GM19328 (cell line): ENCODE measurements around the gene TACC2.
A peak's percentile ranks its signal among the peaks of the same experiment; 100 is the strongest.
"Not testable (repeated sequence)": the region's sequence is repeated elsewhere in the genome, so short reads cannot be mapped to it uniquely, and the experiment has no call there.

Experiments used
- ATAC-seq: cut with Tn5 transposase; IDR thresholded peaks from one replicate; pipeline ENCODE4 v1.9.1; 2021; ENCODE audit warnings: mild to moderate bottlenecking, moderate library complexity; ENCODE audit not compliant: unreplicated experiment

Gene TACC2

GRCh38 chr10:121988361-121989324 lies at the start of gene TACC2:
TSS of gene TACC2 (plus strand) at chr10:121989163. CDS start at chr10:122021982, 32,819 bp downstream.
- no peak for ATAC-seq

GRCh38 chr10:121941532-121941931 lies 47.4 kb upstream of the TACC2 start:
- ATAC-seq: no peak

- no peak for ATAC-seq
Measured at GRCh38 chr10:121942749-121943416, 46.1 kb upstream of the TACC2 start.

- ATAC-seq: no peak
Measured at GRCh38 chr10:121947343-121948330, 41.3 kb upstream of the TACC2 start.

GRCh38 chr10:121949049-121949448 lies 39.9 kb upstream of the TACC2 start:
- ATAC-seq: no peak

- no peak for ATAC-seq
Measured at GRCh38 chr10:121949451-121949850, 39.5 kb upstream of the TACC2 start.

GRCh38 chr10:121952226-121952625 lies 36.7 kb upstream of the TACC2 start:
- no peak for ATAC-seq

GRCh38 chr10:121956111-121957061 lies 32.6 kb upstream of the TACC2 start:
- ATAC-seq: no peak

GRCh38 chr10:121959671-121960070 lies 29.3 kb upstream of the TACC2 start:
- no peak for ATAC-seq

GRCh38 chr10:121961456-121961855 lies 27.5 kb upstream of the TACC2 start:
- no peak for ATAC-seq

- ATAC-seq: no peak
Measured at GRCh38 chr10:121965996-121966395, 23.0 kb upstream of the TACC2 start.

- ATAC-seq: not testable (repeated sequence)
Measured at GRCh38 chr10:121969086-121969485, 19.9 kb upstream of the TACC2 start.

GRCh38 chr10:121974019-121974534 lies 14.9 kb upstream of the TACC2 start:
- ATAC-seq: peak; percentile 14

- peak; percentile 84 for ATAC-seq
Measured at GRCh38 chr10:121974535-121975294, 14.2 kb upstream of the TACC2 start, which contains the start of gene NSMCE4A. TSS of gene NSMCE4A (minus strand) at chr10:121975217. CDS start at chr10:121975165, 52 bp downstream.

- ATAC-seq: no peak
Measured at GRCh38 chr10:121975295-121976086, 13.5 kb upstream of the TACC2 start.

GRCh38 chr10:121976607-121977006 lies 12.4 kb upstream of the TACC2 start:
- ATAC-seq: no peak

GRCh38 chr10:121978511-121978910 lies 10.5 kb upstream of the TACC2 start:
- no peak for ATAC-seq

- ATAC-seq: no peak
Measured at GRCh38 chr10:121981346-121981745, 7.6 kb upstream of the TACC2 start.
